GM18508 (cell line): ENCODE data around the gene LBR.

ENCODE experiments used
- ATAC-seq: cut with Tn5 transposase; IDR thresholded peaks from one replicate; pipeline ENCODE4 v1.9.1; 2021; ENCODE audit warnings: moderate number of reproducible peaks; ENCODE audit not compliant: insufficient read depth, unreplicated experiment

The LBR gene

GRCh38 chr1:225425201-225425786 is 2.5 kb downstream of the LBR start:
- no peak for ATAC-seq

- no peak for ATAC-seq
These were observed 3.2 kb downstream of the LBR start for GRCh38 chr1:225424562-225425200.

- no peak for ATAC-seq
These were observed 4.4 kb downstream of the LBR start for GRCh38 chr1:225423518-225423855.

GRCh38 chr1:225422795-225423517 is 4.9 kb downstream of the LBR start:
- ATAC-seq = no peak

- no peak for ATAC-seq
These were observed 5.7 kb downstream of the LBR start for GRCh38 chr1:225422031-225422605.

GRCh38 chr1:225418598-225418997 is 9.2 kb downstream of the LBR start:
- no peak for ATAC-seq

GRCh38 chr1:225418059-225418458 is 9.8 kb downstream of the LBR start:
- no peak for ATAC-seq

- no peak for ATAC-seq
These were observed 11.7 kb downstream of the LBR start for GRCh38 chr1:225415967-225416745.

GRCh38 chr1:225415307-225415706 is 12.5 kb downstream of the LBR start:
- ATAC-seq = no peak

- no peak for ATAC-seq
These were observed 14.0 kb downstream of the LBR start for GRCh38 chr1:225413708-225414375.

- ATAC-seq = no peak
These were observed 15.0 kb downstream of the LBR start for GRCh38 chr1:225412803-225413351.

- ATAC-seq = no peak
These were observed 15.5 kb downstream of the LBR start for GRCh38 chr1:225412321-225412720.

- ATAC-seq = no peak
These were observed 17.8 kb downstream of the LBR start for GRCh38 chr1:225410036-225410435.

GRCh38 chr1:225409051-225409450 is 18.8 kb downstream of the LBR start:
- no peak for ATAC-seq

- ATAC-seq = no peak
These were observed 19.6 kb downstream of the LBR start for GRCh38 chr1:225408249-225408648.

GRCh38 chr1:225407755-225408154 is 20.1 kb downstream of the LBR start:
- no peak for ATAC-seq

GRCh38 chr1:225406976-225407725 is 20.7 kb downstream of the LBR start:
- ATAC-seq = no peak

GRCh38 chr1:225400968-225401367 is 26.9 kb downstream of the LBR start:
- ATAC-seq = no peak

- ATAC-seq = no peak
These were observed 31.5 kb downstream of the LBR start for GRCh38 chr1:225396357-225396756.
